GM18498 (cell line): ENCODE measurements around the gene ASPM.
"Not testable (repeated sequence)": the region's sequence is repeated elsewhere in the genome, so short reads cannot be mapped to it uniquely, and the experiment has no call there.

Experiments used
- ATAC-seq: cut with Tn5 transposase; IDR thresholded peaks from one replicate; pipeline ENCODE4 v1.9.1; 2021; ENCODE audit warnings: mild to moderate bottlenecking, moderate library complexity; ENCODE audit not compliant: unreplicated experiment

The ASPM gene

DNA sequence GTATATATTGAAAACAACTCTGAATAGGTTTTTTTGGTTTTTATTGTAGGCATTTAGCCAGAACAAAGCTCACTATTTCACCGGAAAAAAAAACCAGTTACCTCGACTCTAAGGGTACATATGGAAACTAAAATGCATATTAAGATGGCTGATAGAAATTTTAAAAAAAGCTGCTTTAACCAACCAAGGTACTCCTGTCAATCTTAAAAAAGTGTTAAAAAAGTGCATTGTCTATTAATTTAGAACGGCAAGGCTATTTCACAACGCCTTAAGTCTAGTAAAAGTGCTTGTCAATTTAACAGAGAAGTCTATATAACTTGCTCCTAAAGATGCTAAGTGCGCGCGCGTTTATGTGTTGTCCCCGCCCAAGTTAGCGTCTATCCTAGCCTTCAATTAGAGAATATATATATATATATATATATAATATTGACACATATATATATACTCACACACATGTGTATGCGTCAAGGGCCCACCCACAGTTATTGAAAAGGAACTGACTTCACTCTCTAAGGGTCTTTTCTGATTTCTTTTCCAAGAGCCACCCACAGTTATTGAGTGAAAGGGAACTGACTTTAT lies 934 bp downstream of the ASPM start:
- ATAC-seq = no peak

DNA sequence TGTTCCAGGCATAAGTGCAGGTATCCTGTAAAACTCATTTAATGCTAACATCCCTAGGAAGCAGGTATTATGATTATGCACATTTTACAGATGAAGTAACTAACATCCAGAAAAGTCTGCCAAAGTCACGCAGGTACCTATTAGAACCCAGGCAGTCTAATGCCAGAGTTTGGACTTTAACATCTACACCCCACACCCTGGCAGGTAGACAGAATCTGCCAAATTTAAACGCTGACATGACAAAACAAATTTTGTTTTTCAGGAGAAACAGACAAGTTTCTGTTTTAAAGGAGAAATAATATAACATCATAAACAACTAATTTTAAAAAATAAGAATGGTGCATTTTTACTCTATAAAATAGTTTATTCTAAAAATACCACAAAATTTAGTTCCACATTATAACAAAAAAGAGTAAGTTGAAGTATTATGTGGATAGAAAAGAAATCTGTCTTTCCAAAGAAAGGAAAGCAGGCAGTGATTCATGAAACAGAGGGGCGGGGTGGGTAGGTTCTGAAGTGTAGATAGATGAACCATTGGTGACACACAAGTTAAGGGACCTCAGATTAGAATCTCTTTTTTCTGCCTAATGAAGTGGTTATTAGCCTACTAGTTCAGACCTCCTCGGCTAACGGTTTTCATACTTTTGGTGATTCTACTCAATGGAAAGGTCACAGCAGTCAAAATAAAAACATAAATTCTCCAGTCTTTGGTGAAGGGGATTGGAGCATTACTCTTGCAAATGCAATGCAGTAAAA lies 1.7 kb downstream of the ASPM start:
- ATAC-seq = no peak

GRCh38 chr1:197143276-197143675 lies 3.2 kb downstream of the ASPM start:
- ATAC-seq = no peak

GRCh38 chr1:197141575-197141974 lies 4.9 kb downstream of the ASPM start:
- ATAC-seq = no peak

DNA sequence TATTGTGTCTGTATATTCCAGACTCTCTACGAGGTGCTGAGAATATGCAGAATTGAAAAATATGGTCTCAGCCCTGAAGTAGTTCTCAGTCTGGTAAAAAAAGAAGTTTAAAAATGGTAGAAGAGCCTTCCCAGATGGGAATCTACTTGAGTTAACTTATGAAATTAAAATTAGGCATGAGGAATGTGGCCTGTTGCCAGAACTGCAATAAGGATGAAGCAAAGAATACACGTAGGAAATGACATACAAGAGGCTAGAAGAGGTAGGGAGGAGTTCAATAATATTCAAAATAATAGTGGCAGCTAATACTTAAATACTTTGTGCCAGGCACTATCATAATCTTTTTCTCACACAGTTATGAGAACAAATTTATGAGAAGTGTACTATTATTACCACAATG lies 6.3 kb downstream of the ASPM start:
- no peak for ATAC-seq

DNA sequence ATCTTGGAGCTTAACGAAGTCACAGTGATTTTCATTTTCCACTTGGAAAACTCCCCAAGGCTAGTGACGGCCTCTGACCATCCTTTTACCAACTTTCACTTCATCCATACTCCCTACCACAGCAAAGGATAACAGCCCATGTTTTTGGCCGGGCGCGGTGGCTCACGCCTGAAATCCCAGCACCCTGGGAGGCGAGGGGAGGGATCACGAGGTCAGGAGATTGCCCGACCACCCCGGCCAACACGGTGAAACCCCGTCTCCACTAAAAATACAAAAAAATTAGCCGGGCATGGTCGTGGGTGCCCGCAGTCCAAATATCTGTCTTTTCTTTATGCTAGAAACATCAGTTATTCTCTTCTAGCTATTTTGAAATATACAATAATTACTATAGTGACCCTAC lies 7.3 kb downstream of the ASPM start:
- no peak for ATAC-seq

DNA sequence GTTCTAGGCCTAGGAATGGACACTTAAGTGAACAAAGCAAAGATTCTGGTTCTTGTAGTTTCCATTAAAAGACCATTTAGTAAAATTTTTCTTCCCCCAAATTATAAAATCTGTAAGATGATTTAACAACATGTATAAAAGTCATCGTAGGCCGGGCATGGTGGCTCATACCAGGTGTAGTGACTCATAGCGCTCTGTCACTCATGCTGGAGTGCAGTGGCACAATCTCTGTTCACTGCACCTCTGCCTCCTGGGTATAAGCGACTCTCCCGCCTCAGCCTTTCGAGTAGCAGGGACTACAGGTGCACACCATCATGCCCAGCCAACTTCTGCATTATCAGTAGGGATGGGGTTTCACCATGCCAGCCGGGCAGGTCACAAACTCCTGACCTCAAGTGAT lies 9.1 kb downstream of the ASPM start:
- ATAC-seq = no peak

DNA sequence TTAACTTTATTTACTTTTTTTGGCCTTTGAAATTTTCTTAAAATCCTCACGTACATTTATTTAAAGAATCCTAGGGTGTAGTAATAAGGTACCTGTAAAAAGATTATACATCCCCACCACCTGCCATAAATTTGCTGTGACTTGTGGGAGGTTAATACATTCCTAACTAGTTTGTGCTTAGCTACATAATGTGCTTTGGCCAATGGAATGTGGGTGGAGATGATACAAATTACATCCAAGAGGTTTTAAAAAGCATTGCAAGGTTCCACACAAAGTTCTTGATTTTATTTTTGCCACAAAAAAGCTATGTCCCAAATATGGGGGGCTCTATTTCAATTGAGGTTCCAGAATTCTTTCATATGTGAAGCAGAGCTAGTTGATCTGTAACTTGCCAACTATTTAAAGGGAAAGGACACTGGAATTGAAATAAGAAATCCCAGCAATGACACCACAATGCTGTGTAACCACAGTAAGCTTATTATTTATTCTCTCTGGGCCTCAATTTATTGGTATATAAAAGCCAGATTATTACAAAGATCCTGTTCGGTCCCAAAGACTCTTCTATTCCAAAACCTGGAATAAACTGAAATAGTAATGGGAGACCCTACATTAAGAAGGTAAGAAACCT lies 15.7 kb downstream of the ASPM start:
- ATAC-seq = no peak

GRCh38 chr1:197129698-197130097 lies 16.8 kb downstream of the ASPM start:
- no peak for ATAC-seq

GRCh38 chr1:197127246-197127912 lies 19.1 kb downstream of the ASPM start:
- ATAC-seq = no peak

- ATAC-seq = no peak
These were observed 19.8 kb downstream of the ASPM start for GRCh38 chr1:197126691-197127090.

- ATAC-seq = no peak
These were observed 22.1 kb downstream of the ASPM start for GRCh38 chr1:197124376-197124775.

GRCh38 chr1:197116156-197116555 lies 30.3 kb downstream of the ASPM start:
- no peak for ATAC-seq

DNA sequence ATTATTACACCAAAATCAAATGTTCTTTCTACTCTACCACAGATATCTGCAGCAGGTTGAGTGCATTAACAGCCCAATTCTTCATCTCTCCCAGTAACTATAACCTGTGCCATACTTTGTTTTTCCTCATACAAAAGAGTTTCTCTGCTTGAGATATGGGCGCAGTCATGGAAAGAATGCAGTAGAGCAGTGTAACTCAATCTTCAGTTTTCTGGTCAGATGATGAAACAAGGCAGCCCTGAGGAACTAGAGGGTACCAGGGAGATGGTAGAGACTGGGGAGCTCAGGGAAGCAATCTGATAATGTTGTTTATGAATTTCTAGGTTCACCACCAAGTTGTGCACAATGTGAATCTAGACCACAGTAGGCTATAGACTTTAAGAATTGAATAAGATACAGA lies 39.6 kb downstream of the ASPM start:
- ATAC-seq = no peak

- no peak for ATAC-seq
These were observed 43.2 kb downstream of the ASPM start for GRCh38 chr1:197103300-197103699.

DNA sequence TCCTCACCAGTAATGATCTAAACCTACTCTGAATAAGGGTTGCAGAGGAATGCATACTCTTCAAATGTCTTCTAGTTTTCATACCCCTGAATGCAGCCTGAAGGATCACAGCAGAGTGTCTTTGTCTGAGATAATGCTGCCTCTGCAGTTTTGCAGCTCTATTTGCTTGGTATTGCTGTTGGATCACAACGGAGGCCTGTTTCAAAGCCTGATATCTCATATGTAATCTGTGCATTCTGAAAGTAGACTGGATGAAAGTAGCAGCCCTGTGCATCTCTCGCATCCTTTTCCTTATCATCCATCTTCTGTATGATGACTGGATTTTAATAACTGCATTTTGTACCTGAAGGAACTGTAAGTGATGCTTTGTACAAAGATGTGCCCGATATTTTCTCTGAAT lies 44.5 kb downstream of the ASPM start:
- no peak for ATAC-seq

DNA sequence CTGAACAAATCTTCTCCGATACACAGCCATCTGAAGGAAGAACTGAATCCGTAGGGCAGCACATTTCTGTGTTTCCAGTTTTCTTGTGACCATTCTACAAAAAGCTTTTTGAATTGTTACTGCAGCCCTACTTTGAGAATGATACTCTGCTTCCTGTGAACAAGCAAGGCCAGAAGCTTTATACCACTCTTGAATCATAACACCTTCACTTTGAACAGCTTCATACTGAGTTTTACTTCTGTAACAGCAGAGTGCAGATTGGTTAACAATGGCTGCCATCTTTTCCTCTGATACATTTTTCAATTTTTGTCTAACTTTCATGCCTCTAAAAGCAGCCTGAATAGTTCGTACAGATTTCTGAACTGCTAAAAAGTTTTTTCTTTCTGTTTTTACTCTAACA lies 45.8 kb downstream of the ASPM start:
- ATAC-seq = no peak

GRCh38 chr1:197099444-197099843 lies 47.0 kb downstream of the ASPM start:
- ATAC-seq = no peak

- ATAC-seq = not testable (repeated sequence)
These were observed 49.5 kb downstream of the ASPM start for GRCh38 chr1:197096971-197097370.

DNA sequence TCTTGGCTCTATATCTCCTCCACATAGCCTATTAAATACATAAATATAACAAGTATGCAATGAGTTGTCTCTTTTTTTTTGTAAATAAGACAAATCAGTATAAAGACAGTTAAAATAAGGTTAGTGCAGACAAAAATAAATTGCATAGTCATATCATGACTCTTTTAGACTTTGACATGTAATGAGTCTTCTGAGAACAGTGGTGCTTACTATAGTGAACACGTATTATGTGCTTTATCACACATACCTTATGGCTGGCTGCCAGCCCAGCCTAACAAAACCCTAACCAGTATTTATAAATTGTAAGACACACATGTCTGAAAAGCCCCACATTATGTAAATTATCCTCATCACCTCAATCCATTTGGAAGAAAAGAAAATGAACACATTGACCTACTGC lies 50.3 kb downstream of the ASPM start:
- no peak for ATAC-seq

- no peak for ATAC-seq
These were observed 53.1 kb downstream of the ASPM start for GRCh38 chr1:197093226-197093885.
